Measurements from ENCODE around the gene FBXL19.

Gene FBXL19

GRCh38 chr16:30985401-30986128 lies 62.2 kb downstream of the FBXL19 start:
- Histone ChIP-seq H3K79me2 (ENCODE audit: insufficient read depth, low read length) (no peaks in the 10 kb centered on the region), H2AFZ (ENCODE audit: low read depth, low read length, severe bottlenecking) (no peak overlapping the region), H4K20me1 (ENCODE audit: low read depth, low read length) (no peaks in the 10 kb centered on the region), H3K4me2 (ENCODE audit: low read depth, low read length, poor library complexity, severe bottlenecking) (no peak overlapping the region), H3K4me3 (ENCODE audit: insufficient read depth, low read length, poor library complexity, severe bottlenecking) (no peak overlapping the region), H3K27me3 (ENCODE audit: low read length) (no peaks in the 10 kb centered on the region), H3K27ac (ENCODE audit: low read depth, low read length) (no peak overlapping the region), H3K9ac (ENCODE audit: low read length) (no peak overlapping the region), H3K9me2 (replicated peaks; ENCODE audit: insufficient read depth, low read length) (no peaks in the 10 kb centered on the region), H3F3A (ENCODE audit: insufficient read depth) (no peaks in the 10 kb centered on the region; the same call in 1 of the 2 replicates), H3K9me3 (ENCODE audit: insufficient read depth, low read length) (no peaks in the 10 kb centered on the region), H3K36me3 (ENCODE audit: low read length) (no peaks in the 10 kb centered on the region)
- TF ChIP-seq CTCF (IDR thresholded peaks at IDR 0.05; ENCODE audit: insufficient read depth, low read length, poor library complexity, severe bottlenecking) (no peak), EZH2phosphoT487 (conservative IDR thresholded peaks at IDR 0.05; ENCODE audit: low read length) (no peak)

- Histone ChIP-seq H3K9me2 (replicated peaks; ENCODE audit: insufficient read depth, low read length) (no peaks in the 10 kb centered on the region), H3K27ac (ENCODE audit: low read depth, low read length) (no peak overlapping the region), H3K27me3 (ENCODE audit: low read length) (no peaks in the 10 kb centered on the region), H3F3A (ENCODE audit: insufficient read depth) (no peaks in the 10 kb centered on the region; the same call in 1 of the 2 replicates), H3K4me3 (ENCODE audit: insufficient read depth, low read length, poor library complexity, severe bottlenecking) (no peak overlapping the region), H3K9me3 (ENCODE audit: insufficient read depth, low read length) (no peaks in the 10 kb centered on the region), H3K4me2 (ENCODE audit: low read depth, low read length, poor library complexity, severe bottlenecking) (no peak overlapping the region), H4K20me1 (ENCODE audit: low read depth, low read length) (no peaks in the 10 kb centered on the region), H3K79me2 (ENCODE audit: insufficient read depth, low read length) (no peaks in the 10 kb centered on the region), H2AFZ (ENCODE audit: low read depth, low read length, severe bottlenecking) (no peak overlapping the region), H3K9ac (ENCODE audit: low read length) (no peak overlapping the region), H3K36me3 (ENCODE audit: low read length) (no peaks in the 10 kb centered on the region)
- no peak for TF ChIP-seq CTCF (IDR thresholded peaks at IDR 0.05; ENCODE audit: insufficient read depth, low read length, poor library complexity, severe bottlenecking)
- no peak for TF ChIP-seq EZH2phosphoT487 (conservative IDR thresholded peaks at IDR 0.05; ENCODE audit: low read length)
Observed at GRCh38 chr16:30986129-30986991, 63.0 kb downstream of the FBXL19 start.

- Histone ChIP-seq H3K9me3 (ENCODE audit: insufficient read depth, low read length) (no peaks in the 10 kb centered on the region), H3K79me2 (ENCODE audit: insufficient read depth, low read length) (no peaks in the 10 kb centered on the region), H3K27me3 (ENCODE audit: low read length) (no peaks in the 10 kb centered on the region), H3K9me2 (replicated peaks; ENCODE audit: insufficient read depth, low read length) (no peaks in the 10 kb centered on the region), H3K4me3 (ENCODE audit: insufficient read depth, low read length, poor library complexity, severe bottlenecking) (no peak overlapping the region), H3K9ac (ENCODE audit: low read length) (no peak overlapping the region), H2AFZ (ENCODE audit: low read depth, low read length, severe bottlenecking) (no peak overlapping the region), H4K20me1 (ENCODE audit: low read depth, low read length) (no peaks in the 10 kb centered on the region), H3K4me2 (ENCODE audit: low read depth, low read length, poor library complexity, severe bottlenecking) (no peak overlapping the region), H3K36me3 (ENCODE audit: low read length) (no peaks in the 10 kb centered on the region), H3K27ac (ENCODE audit: low read depth, low read length) (no peak overlapping the region), H3F3A (ENCODE audit: insufficient read depth) (no peaks in the 10 kb centered on the region; the same call in 1 of the 2 replicates)
- TF ChIP-seq CTCF (IDR thresholded peaks at IDR 0.05; ENCODE audit: insufficient read depth, low read length, poor library complexity, severe bottlenecking) (no peak), EZH2phosphoT487 (conservative IDR thresholded peaks at IDR 0.05; ENCODE audit: low read length) (no peak)
Observed at GRCh38 chr16:30987581-30988190, 64.3 kb downstream of the FBXL19 start.

Data from SU-DHL-6 (cell line).